DMS79 treated with DMSO at 0.1 percent for 48 hours (cell line): ENCODE measurements around the gene KMT5C.

Experiments
- DNase-seq: peaks from one replicate; lab custom pipeline; 2025; lab: John Stamatoyannopoulos, UW

Gene KMT5C

GRCh38 chr19:55339105-55339888 lies at the start of gene KMT5C:
TSS of gene KMT5C (plus strand) at chr19:55339876. CDS start at chr19:55341937, 2,061 bp downstream.
- peak; percentile 100 for DNase-seq

GRCh38 chr19:55297267-55297666 lies 42.4 kb upstream of the KMT5C start:
- no peak for DNase-seq

DNA sequence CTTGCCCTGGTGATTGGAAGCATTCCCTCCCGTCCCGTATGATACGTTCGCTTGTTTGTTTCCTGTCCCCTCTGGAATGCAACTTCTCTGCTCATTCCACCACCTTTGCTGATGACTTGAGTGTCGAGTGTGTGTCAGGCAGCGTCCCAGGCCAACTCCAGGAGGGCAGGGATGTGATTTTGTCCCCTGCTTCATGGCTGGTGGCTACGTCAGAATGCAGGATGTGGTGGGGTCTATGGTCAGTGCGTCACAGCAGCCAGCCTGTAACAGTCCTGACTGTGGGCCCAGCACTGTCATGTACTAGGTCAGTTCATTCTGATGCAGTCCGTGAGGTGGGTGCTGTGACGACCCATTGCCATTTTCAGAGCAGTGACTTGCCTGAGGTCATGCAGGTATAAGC lies 39.7 kb upstream of the KMT5C start:
- no peak for DNase-seq

DNA sequence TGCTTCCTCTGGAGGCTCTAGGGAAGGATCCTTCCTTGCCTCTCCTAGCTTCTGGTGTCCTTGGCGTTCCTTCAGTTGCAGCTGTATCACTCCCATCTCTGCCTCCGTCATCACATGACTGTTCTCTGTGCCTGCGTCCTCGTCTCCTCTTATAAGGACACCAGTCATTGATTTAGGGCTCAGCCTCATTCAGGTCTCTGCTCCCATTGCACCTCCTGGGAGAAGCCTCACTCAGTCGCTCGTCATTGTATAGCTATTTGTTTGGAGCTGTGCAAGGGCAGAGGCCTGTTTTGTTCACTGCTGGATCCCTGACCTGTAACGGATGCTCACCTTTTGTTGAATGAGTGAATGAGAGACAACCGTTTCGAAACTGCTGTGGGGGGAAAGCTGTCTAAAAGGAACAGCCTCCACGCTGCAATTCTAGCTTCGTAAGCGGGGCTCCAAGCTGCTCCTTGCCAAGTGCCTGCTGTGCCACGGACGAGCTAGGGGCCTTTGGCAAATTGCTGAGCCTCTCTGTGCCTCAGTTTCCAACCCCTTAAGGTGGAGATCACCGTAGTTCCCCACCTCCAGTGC lies 38.7 kb upstream of the KMT5C start:
- DNase-seq, result no peak

- DNase-seq, result peak; percentile 41
Measured at GRCh38 chr19:55301459-55302317, 38.0 kb upstream of the KMT5C start.

- no peak for DNase-seq
Measured at GRCh38 chr19:55302318-55302703, 37.4 kb upstream of the KMT5C start.

GRCh38 chr19:55303477-55303876 lies 36.2 kb upstream of the KMT5C start:
- no peak for DNase-seq

DNA sequence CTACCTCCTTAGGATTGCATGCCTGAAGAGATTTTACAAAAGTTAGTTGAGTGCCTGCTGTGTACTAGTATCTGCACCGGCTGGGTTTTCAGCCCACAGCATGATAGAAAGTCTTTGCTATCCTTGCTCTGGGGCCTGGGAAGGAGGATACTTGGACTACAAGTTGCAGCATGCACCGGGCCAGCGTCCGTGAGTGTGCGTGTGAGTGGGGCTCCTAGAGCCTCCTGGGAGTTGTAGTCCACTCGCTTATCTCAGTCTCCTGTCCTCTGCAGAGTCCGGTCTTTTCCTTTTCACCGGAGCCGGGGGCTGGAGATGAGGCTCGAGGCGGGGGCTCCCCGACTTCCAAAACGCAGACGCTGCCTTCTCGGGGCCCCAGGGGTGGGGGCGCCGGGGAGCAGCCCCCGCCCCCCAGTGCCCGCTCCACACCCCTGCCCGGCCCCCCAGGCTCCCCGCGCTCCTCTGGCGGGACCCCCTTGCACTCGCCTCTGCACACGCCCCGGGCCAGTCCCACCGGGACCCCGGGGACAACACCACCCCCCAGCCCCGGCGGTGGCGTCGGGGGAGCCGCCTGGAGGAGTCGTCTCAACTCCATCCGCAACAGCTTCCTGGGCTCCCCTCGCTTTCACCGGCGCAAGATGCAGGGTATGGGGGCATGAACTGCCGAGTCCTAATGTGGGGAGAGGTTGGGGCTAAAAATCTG lies 35.2 kb upstream of the KMT5C start:
- DNase-seq, result no peak

DNA sequence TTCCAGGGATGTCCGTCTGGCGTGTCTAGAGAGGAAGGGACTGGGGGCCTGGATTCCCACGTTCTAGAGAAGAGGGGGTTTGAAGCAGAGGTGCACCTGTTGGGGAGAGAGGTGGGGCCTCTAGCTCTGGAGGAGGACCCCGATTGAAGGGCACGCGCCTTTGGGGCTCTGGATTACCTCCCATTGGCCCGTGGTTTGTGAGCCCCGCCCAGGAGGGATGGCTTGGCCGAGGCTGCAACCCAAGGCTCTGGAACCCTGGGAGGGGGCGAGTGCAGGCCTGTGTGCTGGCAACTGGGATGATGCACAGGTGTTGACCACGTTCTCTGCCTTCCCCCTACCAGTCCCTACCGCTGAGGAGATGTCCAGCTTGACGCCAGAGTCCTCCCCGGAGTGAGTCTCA lies 34.7 kb upstream of the KMT5C start:
- no peak for DNase-seq

DNA sequence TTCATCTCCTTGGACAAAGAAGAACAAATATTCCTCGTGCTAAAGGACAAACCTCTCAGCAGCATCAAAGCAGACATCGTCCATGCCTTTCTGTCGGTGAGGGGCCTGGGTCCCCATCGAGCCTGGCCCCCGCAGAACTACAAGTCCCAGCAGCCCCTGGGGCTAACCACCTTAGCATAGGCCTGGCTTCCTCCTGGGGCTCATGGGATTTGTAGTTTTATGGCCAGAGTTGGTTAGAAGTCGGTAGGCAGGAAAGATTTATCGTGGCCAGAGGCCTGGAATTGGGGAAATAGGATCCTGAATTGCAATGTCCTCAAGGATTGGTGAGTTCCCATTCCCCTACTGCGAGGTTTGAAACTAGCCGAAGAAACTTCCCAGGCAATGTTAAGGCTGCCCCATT lies 34.2 kb upstream of the KMT5C start:
- no peak for DNase-seq

DNA sequence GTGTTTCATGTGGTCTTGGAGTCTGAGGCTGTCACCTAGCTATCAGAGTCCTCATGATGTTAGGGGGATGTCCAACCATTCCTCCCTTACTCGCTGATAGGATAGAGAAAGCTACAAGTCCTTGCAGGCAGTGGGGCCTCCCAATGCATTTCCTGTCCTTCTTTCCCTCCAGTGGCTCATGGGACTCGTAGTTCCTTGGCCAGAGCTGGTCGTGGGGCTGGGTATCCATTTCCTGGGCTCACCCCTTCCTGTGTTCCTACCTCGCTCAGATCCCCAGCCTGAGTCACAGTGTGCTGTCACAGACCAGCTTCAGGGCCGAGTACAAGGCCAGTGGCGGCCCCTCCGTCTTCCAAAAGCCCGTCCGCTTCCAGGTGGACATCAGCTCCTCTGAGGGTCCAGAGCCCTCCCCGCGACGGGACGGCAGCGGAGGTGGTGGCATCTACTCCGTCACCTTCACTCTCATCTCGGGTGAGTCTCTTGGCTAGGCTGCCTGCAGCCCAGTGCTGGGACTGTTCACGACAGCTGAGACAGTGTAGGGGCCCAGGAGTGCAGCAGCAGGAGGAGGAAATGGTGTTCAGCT lies 33.6 kb upstream of the KMT5C start:
- no peak for DNase-seq

DNA sequence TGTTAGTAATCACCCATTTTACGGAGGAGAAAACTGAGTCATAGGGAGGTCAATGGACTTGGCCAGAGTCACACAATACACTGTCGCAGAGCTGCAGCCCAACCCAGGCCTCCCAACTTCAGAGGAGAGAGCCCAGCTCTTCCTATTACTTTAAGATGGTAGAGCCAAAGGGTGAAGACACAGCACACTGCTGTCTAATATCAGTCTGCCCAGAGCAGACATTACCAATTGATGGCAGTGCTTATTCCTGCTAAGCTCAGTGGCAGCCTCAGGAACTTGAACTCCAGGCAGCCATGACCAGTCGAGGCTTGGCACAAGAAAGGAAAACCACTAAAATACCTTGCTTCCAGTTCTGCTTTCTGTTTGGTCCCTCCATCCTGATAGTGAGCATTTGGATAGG lies 33.0 kb upstream of the KMT5C start:
- no peak for DNase-seq

DNA sequence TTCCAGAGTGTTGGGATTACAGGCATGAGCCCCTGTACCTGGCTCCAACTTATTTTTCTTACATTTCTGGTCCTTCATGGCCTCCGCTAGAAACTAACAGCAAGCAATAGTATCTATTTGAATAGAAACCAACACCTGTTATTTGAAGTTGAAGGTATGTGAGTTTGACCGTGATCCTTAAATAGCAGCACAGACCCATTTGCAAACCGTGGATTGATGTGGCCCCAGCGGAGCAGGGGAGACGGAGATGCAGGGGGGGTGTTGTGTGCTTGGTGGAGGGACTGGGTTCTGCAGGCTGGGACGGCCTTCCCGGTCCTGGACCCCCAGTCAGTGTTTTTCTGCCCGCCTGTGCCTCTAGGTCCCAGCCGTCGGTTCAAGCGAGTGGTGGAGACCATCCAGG lies 31.4 kb upstream of the KMT5C start:
- no peak for DNase-seq

DNA sequence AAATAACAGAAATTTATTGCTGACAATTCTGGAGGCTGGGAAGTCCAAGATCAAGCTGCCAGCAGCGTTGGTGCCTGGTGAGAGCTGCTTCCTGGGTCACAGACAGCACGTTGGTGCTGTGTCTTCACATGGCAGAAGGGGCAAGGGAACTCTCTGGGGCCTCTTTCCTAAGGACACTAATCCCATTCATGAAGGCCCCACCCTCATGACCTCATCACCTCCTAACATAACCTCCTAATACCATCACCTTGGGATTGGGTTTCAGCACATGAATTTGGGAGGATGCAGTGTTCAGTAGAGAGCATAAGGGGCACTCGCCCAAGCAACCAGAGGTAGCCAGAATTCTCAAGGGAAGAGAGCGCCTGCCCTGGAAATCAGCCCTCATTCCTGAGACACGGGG lies 30.2 kb upstream of the KMT5C start:
- no peak for DNase-seq

DNA sequence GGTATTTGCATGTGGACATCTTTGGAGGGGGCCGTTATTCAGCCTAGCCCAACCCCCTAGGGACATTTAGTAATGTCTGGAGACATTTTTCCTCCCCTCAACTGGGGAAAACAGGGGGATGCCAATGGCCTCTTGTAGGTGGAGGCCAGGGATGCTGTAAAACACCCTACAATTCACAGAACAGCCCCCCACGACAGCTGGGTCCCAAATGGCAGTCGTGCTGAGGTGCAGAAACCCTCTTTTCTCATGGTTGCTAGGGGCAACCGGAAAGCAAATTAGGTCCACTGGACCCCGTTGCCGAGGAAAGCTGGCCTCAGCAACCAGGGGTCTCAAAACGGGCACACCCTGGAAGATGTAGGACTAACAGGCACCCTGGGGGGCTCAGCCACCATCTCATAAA lies 29.2 kb upstream of the KMT5C start:
- no peak for DNase-seq

- DNase-seq, result no peak
Measured at GRCh38 chr19:55311397-55311796, 28.3 kb upstream of the KMT5C start.

GRCh38 chr19:55311797-55312196 lies 27.9 kb upstream of the KMT5C start:
- DNase-seq, result no peak

DNA sequence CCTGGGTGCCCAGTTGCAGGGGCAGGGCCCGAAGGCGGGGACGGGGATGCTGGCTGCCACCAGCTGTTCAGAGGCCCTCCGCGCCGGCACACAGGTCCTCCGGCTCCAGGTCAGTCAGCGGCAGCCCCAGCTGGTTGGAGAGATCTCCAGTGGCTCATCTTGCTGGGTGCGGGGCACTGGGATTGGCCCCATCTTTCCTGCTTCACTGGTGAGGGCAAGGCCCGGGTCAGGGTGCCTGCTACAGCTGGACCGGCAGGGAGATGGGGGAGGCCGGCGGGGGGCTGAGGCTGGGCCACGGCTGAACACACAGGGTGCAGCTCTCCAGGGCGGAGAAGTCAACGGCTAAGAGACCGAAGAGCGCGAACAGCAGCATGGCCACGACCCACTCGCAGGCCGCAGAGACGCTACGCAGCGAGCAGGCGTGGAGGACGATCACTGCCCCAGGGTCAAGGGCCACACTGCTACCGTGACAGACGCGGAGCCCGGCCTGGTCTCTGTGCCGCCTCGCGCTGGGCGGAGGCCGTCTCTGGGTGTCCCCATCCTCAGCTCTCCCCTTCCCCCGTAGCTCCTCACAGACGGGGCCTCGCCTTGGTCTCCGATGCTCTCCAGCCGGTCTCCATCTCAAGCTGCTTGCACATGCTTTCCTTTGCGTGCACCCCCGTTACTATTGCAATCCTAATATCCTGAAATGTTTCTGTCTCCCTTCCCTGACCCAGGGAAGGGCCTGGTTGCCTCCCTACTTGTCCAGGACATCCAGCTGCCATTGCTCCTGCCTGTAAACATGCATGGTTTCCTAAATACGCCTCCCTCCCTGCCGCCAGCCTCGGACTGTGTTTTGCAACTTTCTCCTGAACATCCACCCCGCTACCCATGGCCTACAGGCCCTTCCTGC lies 26.8 kb upstream of the KMT5C start:
- no peak for DNase-seq

DNA sequence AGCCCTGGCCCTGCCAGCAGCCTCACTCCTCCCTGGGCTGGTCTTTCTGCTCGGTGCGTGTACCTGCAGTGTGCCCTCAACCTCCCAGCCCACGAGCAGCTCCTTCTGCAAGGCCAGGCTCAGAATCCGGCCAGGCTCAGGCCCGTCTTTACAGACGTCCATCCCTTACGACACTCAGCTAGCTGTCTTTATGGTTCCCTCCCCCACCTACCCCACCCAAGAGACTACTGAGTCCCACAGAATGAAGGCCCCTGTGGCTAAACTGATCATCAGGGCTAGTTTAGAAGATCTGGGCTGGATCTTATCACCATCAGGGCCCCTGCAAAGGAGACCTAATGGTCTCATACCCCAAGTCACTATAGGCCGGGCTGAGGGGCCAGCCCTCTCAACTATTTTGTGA lies 25.3 kb upstream of the KMT5C start:
- DNase-seq, result no peak

DNA sequence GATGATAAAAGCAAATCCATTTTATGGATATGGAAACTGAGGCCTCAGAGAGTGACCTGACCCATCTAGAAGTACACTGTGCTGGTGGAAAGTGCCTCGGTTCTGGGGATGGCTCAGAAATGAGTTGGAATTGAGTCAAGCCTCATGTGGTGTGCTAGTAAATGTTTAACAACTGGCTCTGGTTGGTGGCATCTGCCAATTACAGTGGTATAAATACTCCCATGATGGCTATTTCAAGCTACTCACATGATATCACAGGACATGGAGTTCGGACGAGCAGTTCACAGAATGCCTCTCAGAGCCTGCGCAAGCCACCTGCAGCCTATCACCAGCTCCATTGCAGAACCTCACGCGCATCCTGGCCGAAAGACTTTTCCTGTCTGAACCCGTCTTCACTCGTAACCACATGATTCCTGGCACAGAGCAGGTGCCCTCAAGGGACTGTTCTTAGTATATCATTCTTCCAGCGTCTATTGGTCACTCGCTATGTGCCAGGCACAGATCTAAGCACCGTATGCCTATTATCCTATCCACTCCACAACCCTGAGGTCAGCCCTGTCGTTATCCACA lies 23.6 kb upstream of the KMT5C start:
- no peak for DNase-seq

DNA sequence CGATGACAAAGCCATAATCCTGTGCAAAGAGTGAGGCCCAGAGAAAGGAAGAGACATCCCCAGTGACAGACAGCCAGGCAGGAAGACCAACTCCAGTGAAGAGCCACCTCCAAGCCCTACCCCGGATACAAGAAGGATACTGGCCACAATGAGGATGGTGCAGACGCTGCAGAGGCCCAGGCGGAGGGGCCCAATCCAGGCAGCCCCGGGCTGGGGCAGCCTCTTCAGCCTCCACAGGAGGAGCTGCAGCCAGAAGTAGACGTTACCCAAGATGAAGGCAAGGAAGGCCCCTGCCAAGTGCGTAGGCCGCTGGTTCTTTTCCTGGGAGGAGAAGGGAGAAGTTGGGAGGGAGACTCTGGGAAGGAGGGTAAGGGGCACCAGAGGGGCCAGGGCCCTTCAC lies 23.0 kb upstream of the KMT5C start:
- DNase-seq, result no peak
